Panc1 (cell line): ENCODE measurements around the gene PKP3. TPM values are rescaled to one million over a fixed set of nuclear protein-coding genes. Genes with fewer than 3 reads are reported as not detected.

Experiments
- ATAC-seq: fragments of 200-7000 bp; cut with Tn5 transposase; 2 replicates; pipeline ENCODE4 v1.9.1; 2020; ENCODE audit warnings: mild to moderate bottlenecking, moderate library complexity
- BruUV-seq: library from RNA; stranded (reverse); fragments of 400-500 nt; replicated peaks from 2 replicates; lab custom pipeline; 2021; lab: Mats Ljungman, UMichigan
- CTCF ChIA-PET: fragments of 300-600 bp; sonication (Branson Sonifier 250); formaldehyde crosslinking; loops from one replicate; lab custom pipeline; 2022; ENCODE audit warnings: antibody characterized with exemption; lab: Charles Lee
- POLR2A ChIA-PET: fragments of 300-600 bp; sonication (Branson Sonifier 250); formaldehyde crosslinking; loops from one replicate; lab custom pipeline; 2022; ENCODE audit warnings: antibody characterized with exemption; lab: Charles Lee
- DNase-seq: peaks from one replicate; pipeline ENCODE4 v3.0.0-alpha.2; 2010; ENCODE audit warnings: low read depth, low spot score
- H3K27ac ChIP-seq: 2 replicates; pipeline ENCODE4 v1.5.1; 2011; ENCODE audit warnings: mild to moderate bottlenecking, low read length, inconsistent platforms
- H3K27me3 ChIP-seq: fragments of 200-500 bp; sonication (Bioruptor generic); 2 replicates; pipeline ENCODE4 v1.6.0; 2014; ENCODE audit warnings: low read length, inconsistent platforms; ENCODE audit not compliant: control insufficient read depth, insufficient read depth
- H3K36me3 ChIP-seq: fragments of 200-500 bp; sonication (Bioruptor generic); 2 replicates; pipeline ENCODE4 v1.5.1; 2014; ENCODE audit warnings: inconsistent platforms, mild to moderate bottlenecking, low read length, moderate library complexity; ENCODE audit not compliant: control insufficient read depth, insufficient read depth
- H3K4me1 ChIP-seq: 2 replicates; pipeline ENCODE4 v1.5.1; 2011; ENCODE audit warnings: inconsistent platforms, mild to moderate bottlenecking, low read length, moderate library complexity; ENCODE audit not compliant: control insufficient read depth, insufficient read depth
- H3K4me3 ChIP-seq, 2 experiments: 2 replicates each; pipeline ENCODE4 v1.5.1; 2011 to 2012; ENCODE audit warnings: low read depth in 2 of 2, low read length in 2 of 2, mild to moderate bottlenecking in 2 of 2, inconsistent platforms in 1 of 2, moderate library complexity in 1 of 2
- H3K9me3 ChIP-seq: fragments of 200-500 bp; sonication (Bioruptor generic); 2 replicates; pipeline ENCODE4 v1.5.1; 2014; ENCODE audit warnings: low read depth, mild to moderate bottlenecking, inconsistent platforms, low read length, moderate library complexity; ENCODE audit not compliant: control insufficient read depth, insufficient read depth
- CTCF ChIP-seq: fragments of 450-650 bp; IDR thresholded peaks from 2 replicates; pipeline ENCODE4 v1.5.1; 2017; ENCODE audit warnings: mild to moderate bottlenecking
- POLR2AphosphoS5 ChIP-seq: IDR thresholded peaks from 2 replicates; pipeline ENCODE4 v1.6.1; 2012; ENCODE audit warnings: mild to moderate bottlenecking, low read depth, low read length, moderate library complexity
- SIN3A ChIP-seq: IDR thresholded peaks from 2 replicates; pipeline ENCODE4 v1.6.1; 2012; ENCODE audit warnings: low read depth, mild to moderate bottlenecking, low read length, moderate library complexity, borderline replicate concordance; ENCODE audit not compliant: insufficient read depth
- TCF7L2 ChIP-seq: IDR thresholded peaks from 2 replicates; pipeline ENCODE4 v1.6.1; 2011; ENCODE audit warnings: mild to moderate bottlenecking, low read depth, low read length, inconsistent platforms
- in situ Hi-C: cut with HindIII; loops from 2 replicates; pipeline ENCODE4 v1.10.0; 2016; ENCODE audit warnings: low sequenced_read_pairs, low pct_unique_long_range_greater_than_20kb
- intact Hi-C: fragments of 100-400 bp; cut with micrococcal nuclease; formaldehyde crosslinking; loops from one replicate; pipeline ENCODE4 v1.10.0; 2022; ENCODE audit not compliant: unreplicated experiment
- total RNA-seq: library from RNA; stranded (reverse); gene quantifications from one replicate; pipeline ENCODE4 v1.2.1, GENCODE V29; 2021; ENCODE audit not compliant: unreplicated experiment
- TF ChIP-seq, protein P1 (sequence below), 2 experiments: IDR thresholded peaks; 2 replicates each; pipeline ENCODE4 v1.6.1; 2011 to 2012; ENCODE audit warnings: low read depth in 2 of 2, control low read depth in 1 of 2, low read length in 1 of 2, mild to moderate bottlenecking in 1 of 2, moderate library complexity in 1 of 2; ENCODE audit not compliant: insufficient read depth in 1 of 2

PKP3 gene
- total RNA-seq, 1 experiment from 2014 or later: 36.8 TPM

- Histone ChIP-seq H3K4me1 (no peaks in the 10 kb centered on the region; the same call in 1 of the 2 replicates), H3K9me3 (peaks cover 8% of the 10 kb centered on the region; the same call in 1 of the 2 replicates), H3K36me3 (no peaks in the 10 kb centered on the region; the same call in 1 of the 2 replicates), H3K27ac (no peak overlapping the region), H3K4me3 (no peak overlapping the region), H3K27me3 (no peaks in the 10 kb centered on the region)
- DNase-seq (no peak), ATAC-seq (no peak)
- TF ChIP-seq, protein P1, sequence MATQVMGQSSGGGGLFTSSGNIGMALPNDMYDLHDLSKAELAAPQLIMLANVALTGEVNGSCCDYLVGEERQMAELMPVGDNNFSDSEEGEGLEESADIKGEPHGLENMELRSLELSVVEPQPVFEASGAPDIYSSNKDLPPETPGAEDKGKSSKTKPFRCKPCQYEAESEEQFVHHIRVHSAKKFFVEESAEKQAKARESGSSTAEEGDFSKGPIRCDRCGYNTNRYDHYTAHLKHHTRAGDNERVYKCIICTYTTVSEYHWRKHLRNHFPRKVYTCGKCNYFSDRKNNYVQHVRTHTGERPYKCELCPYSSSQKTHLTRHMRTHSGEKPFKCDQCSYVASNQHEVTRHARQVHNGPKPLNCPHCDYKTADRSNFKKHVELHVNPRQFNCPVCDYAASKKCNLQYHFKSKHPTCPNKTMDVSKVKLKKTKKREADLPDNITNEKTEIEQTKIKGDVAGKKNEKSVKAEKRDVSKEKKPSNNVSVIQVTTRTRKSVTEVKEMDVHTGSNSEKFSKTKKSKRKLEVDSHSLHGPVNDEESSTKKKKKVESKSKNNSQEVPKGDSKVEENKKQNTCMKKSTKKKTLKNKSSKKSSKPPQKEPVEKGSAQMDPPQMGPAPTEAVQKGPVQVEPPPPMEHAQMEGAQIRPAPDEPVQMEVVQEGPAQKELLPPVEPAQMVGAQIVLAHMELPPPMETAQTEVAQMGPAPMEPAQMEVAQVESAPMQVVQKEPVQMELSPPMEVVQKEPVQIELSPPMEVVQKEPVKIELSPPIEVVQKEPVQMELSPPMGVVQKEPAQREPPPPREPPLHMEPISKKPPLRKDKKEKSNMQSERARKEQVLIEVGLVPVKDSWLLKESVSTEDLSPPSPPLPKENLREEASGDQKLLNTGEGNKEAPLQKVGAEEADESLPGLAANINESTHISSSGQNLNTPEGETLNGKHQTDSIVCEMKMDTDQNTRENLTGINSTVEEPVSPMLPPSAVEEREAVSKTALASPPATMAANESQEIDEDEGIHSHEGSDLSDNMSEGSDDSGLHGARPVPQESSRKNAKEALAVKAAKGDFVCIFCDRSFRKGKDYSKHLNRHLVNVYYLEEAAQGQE (IDR thresholded peaks at IDR 0.05; ENCODE audit: insufficient read depth in 1 of 2, low read depth in 2 of 2, low read length in 1 of 2): no peak
- TF ChIP-seq SIN3A: no peak
- in situ Hi-C loops: no loop called here
- CTCF ChIA-PET: interaction anchor here (1.4 kb wide), 1 partner anchor 66 kb away, joined by 3 read pairs; no protein-coding TSS in a partner anchor
- intact Hi-C loops: no loop called here
- POLR2A ChIA-PET: no interaction called here
- BruUV-seq: no TSS peak
These were observed 11.9 kb upstream of the PKP3 start for GRCh38 chr11:382081-382629.

GRCh38 chr11:383431-383830, 10.6 kb upstream of the PKP3 start:
- Histone ChIP-seq H3K27me3 (no peaks in the 10 kb centered on the region), H3K36me3 (no peaks in the 10 kb centered on the region; the same call in 1 of the 2 replicates), H3K9me3 (peaks cover 8% of the 10 kb centered on the region; the same call in 1 of the 2 replicates), H3K27ac (no peak overlapping the region), H3K4me3 (no peak overlapping the region), H3K4me1 (no peaks in the 10 kb centered on the region; the same call in 1 of the 2 replicates)
- ATAC-seq: 0 out of 2 replicates have a peak, but pooled peaks have one; percentile 2
- no peak for TF ChIP-seq TCF7L2
- TF ChIP-seq POLR2AphosphoS5: no peak
- no peak for TF ChIP-seq CTCF
- TF ChIP-seq, protein P1 (IDR thresholded peaks at IDR 0.05; ENCODE audit: insufficient read depth in 1 of 2, low read depth in 2 of 2, low read length in 1 of 2): no peak
- no peak for TF ChIP-seq SIN3A
- no TSS peak for BruUV-seq
- in situ Hi-C loops (no loop called here), intact Hi-C loops (no loop called here)
- ChIA-PET POLR2A (no interaction called here), CTCF (interaction anchor here (1.4 kb wide), 1 partner anchor 64 kb away, joined by 3 read pairs; no protein-coding TSS in a partner anchor)
- no peak for DNase-seq
